HG03097 (cell line): ENCODE data around the gene KRTAP9-9.
"Not testable (repeated sequence)": the region's sequence is repeated elsewhere in the genome, so short reads cannot be mapped to it uniquely, and the experiment has no call there.

Source experiments
- ATAC-seq: cut with Tn5 transposase; IDR thresholded peaks from one replicate; pipeline ENCODE4 v1.9.1; 2021; ENCODE audit not compliant: unreplicated experiment, low FRiP score

The KRTAP9-9 gene

GRCh38 chr17:41264599-41264998 is 9.4 kb downstream of the KRTAP9-9 start:
- ATAC-seq = no peak

GRCh38 chr17:41265078-41265477 is 9.9 kb downstream of the KRTAP9-9 start, which contains the start of gene KRTAP9-6:
Gene KRTAP9-6, plus strand, starts transcription at chr17:41265378. Its CDS starts 0 bp downstream, at chr17:41265378.
- no peak for ATAC-seq

DNA sequence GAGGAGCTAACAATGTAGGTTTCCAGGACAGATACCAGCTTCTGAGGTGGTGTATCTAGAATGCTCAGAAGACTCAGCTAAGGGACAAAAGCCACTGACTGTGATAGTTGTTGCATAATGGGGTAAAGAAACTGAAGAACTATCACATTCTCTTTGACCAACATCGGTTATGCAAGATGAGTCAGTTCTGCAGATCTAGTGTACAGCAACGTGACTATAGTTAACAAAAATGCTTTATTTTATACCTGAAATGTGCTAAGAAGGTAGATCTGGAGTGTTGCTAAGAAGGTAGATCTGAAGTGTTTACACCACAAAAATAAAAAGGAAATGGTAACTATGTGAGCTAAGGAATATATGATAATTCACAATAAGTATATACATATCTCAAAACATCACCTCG is 12.5 kb downstream of the KRTAP9-9 start:
- no peak for ATAC-seq

DNA sequence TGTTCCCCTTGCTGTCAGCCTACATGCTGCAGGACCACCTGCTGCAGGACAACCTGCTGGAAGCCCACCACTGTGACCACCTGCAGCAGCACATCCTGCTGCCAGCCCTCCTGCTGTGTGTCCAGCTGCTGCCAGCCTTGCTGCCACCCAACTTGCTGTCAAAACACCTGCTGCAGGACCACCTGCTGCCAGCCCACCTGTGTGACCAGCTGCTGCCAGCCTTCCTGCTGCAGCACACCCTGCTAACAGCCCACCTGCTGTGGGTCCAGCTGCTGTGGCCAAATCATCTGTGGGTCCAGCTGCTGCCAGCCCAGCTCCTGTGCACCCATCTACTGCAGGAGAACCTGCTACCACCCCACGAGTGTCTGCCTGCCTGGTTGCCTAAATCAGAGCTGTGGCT is 16.1 kb downstream of the KRTAP9-9 start:
- ATAC-seq = not testable (repeated sequence)

DNA sequence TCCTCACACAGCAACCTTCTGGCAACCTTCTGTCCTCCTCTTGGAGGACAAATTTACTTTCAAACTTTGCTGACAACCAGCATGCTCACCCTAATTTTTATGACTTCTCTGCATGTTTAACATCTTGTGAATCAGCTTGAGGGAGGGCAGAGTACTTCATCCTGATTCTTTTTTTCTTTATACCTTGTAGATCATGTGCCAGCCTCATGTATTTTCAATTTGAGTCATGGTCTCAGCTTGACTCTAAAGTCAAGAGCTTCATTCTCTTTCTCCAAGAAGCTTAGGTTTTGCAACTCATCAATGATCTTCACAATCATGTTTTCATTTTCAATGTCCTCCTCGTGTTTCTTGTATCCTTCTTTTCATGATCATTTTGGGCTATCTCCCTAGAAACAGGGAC is 16.7 kb downstream of the KRTAP9-9 start:
- no peak for ATAC-seq

DNA sequence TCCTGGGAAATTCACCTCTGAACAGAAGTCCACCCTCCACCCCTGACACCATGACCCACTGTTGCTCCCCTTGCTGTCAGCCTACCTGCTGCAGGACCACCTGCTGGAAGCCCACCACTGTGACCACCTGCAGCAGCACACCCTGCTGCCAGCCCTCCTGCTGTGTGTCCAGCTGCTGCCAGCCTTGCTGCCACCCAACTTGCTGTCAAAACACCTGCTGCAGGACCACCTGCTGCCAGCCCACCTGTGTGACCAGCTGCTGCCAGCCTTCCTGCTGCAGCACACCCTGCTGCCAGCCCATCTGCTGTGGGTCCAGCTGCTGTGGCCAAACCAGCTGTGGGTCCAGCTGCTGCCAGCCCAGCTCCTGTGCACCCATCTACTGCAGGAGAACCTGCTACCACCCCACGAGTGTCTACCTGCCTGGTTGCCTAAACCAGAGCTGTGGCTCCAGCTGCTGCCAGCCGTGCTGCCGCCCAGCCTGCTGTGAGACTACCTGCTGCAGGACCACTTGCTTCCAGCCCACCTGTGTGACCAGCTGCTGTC is 20.5 kb downstream of the KRTAP9-9 start, which contains the start of gene KRTAP9-7:
Gene KRTAP9-7, plus strand, starts transcription at position 51 of the 543 bp plus-strand sequence. Its CDS starts 0 bp downstream, at position 51.
- ATAC-seq = not testable (repeated sequence)

DNA sequence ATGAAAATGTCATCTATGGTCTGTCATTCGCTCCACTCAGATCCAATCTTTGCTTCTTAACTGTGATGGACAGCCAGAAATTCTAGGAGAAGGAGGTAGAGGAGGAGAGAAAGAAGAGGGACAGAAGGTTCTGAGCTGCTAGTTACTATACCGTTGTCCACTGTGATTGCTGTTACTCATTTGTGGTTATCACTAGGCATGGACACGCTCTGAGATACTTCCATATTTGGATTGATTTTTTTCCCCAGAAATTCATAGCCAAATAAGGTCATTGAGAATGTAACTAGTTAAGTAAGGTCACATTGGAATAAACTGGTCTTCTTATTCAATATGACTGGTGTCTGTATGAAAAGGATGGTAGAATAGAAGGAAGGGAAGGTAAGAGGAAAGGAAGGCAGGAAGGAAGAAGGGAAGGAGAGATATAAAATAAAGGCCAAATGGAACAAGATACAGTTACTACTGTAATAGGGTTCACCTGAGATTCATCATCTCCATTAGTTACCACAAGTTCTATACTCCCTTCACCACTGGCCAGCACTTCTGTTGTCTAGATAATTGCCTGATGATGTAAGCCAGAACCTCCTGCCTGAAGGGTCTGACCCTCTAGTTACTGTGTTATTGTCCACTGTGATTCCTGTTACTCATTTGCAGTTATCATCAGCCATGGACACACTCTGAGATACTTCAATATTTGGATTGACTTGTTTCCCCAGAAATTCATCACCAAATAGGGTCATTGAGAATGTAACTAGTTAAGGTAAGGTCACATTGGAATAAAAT is 23.2 kb downstream of the KRTAP9-9 start:
- no peak for ATAC-seq

- ATAC-seq = no peak
These were observed 28.9 kb downstream of the KRTAP9-9 start for GRCh38 chr17:41284043-41284442.

DNA sequence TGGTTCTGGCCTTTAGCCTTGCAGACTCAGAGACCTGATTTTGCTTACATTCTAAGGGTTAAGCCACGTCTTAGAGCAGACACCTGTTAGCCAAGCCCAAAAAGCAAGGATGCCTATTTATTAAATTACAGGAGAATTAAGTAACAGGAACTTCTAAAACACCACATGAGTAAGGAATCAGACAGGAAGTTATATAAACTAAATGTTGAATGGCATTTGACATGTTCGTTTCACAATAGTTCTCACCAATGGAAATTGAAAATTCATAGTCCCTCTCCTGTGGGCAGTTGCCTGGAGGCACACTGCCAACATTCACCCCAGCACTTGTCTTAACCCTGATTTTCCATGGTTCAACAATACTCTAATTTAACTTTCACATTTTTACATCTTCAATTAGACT is 29.4 kb downstream of the KRTAP9-9 start:
- no peak for ATAC-seq

GRCh38 chr17:41287050-41287449 is 31.9 kb downstream of the KRTAP9-9 start:
- ATAC-seq = no peak

DNA sequence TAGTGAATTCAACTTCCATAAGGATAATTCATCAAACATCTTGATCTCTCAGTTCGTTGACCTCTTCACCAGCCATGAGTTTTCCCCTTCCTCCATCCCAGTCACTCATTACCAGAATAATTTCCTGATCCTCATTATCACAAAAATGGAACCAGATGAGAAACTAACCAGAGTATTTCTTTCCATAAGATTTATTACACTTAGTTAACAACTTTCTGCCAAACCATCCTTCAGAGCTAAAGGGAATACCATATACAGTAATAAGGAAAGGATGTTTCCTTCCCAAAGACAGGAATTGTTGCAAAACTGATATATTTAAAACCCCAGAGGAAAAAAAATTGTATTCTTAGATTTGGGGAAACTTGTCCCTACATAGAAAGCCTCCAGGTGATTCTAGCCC is 38.8 kb downstream of the KRTAP9-9 start:
- ATAC-seq = no peak

GRCh38 chr17:41296846-41297245 is 41.7 kb downstream of the KRTAP9-9 start:
- ATAC-seq = no peak

DNA sequence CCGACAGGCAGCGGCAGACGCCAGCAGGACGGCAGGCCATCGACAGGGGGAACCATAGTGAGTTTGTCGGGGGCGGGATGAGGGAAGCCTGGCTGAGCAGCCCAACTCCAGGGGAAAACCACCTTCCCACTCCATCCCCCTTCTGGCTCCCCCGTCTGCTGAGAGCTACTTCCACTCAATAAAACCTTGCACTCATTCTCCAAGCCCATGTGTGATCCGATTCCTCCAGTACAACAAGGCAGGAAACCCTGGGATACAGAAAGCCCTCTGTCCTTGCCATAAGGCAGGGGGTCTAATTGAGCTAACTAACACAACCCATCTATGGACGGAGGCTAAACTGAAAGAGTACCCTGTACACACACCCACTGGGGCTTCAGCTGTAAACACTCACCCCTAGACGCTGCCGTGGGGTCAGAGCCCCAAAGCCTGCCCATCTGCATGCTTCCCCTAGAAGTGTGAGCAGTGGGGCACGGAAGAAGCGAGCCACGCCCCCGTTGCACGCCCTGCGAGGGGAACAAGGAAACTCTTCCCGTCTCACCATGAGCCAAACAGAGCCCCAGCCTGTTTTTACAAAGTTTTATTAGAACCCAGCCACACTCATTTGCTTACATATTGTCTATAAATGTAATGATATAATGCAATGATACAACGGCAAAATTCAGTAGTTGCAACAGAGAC is 43.4 kb downstream of the KRTAP9-9 start:
- ATAC-seq = no peak

DNA sequence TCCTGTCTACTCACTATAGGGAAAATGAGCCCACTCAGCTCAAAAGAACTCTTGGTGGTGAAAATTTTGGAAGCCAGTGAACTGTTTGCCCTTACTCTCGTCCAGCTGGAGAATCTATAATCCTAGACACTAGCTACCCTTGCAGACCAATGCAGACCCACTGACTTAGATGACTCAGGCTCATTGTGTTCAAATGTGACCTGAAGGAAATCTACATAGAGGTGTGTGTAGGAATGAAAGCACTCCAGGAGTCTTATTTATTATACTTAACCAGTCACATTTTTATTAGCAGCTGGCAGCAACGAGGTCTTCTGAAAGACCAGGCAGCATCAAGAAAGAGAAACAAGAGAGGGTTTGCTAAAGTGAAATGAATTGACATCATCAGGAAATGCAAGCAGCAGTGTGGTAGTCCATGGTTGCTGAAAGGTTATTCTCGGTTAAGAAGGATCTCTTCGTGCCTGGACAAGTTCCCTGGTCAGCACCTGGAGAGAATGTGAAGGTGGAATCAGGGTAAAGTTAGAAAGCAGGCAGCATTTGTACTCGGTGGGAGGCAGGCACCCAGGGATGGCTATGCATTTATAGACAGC is 46.1 kb downstream of the KRTAP9-9 start:
- ATAC-seq = no peak

- no peak for ATAC-seq
These were observed 47.0 kb downstream of the KRTAP9-9 start, which contains the start of gene KRTAP29-1 for GRCh38 chr17:41301916-41302901. Gene KRTAP29-1, minus strand, starts transcription at chr17:41302851. Its CDS starts 0 bp downstream, at chr17:41302851.

- no peak for ATAC-seq
These were observed 47.8 kb downstream of the KRTAP9-9 start for GRCh38 chr17:41302981-41303380.

- ATAC-seq = no peak
These were observed 48.9 kb downstream of the KRTAP9-9 start for GRCh38 chr17:41304091-41304490.
